H9 (cell line): Measurements from ENCODE around the gene FAM13A. TPM values are rescaled to one million over a fixed set of nuclear protein-coding genes. Genes with fewer than 3 reads are reported as not detected.

Source experiments
- DNase-seq: peaks from one replicate; pipeline ENCODE4 v3.0.0-alpha.2; 2017
- H2AFZ ChIP-seq: one replicate; pipeline ENCODE4 v1.6.1; 2013; ENCODE audit warnings: mild to moderate bottlenecking, low read length, control low read depth, moderate library complexity
- H2AK5ac ChIP-seq: 2 replicates; pipeline ENCODE4 v1.6.1; 2013; ENCODE audit warnings: low read length, control low read depth, mixed read lengths; ENCODE audit not compliant: insufficient read length
- H2BK120ac ChIP-seq: one replicate; pipeline ENCODE4 v1.6.1; 2013; ENCODE audit warnings: low read depth, mild to moderate bottlenecking, low read length, control low read depth, inconsistent platforms; ENCODE audit not compliant: poor library complexity, severe bottlenecking
- H2BK12ac ChIP-seq: 2 replicates; pipeline ENCODE4 v1.6.1; 2013; ENCODE audit warnings: low read length, control low read depth, mixed read lengths, low read depth; ENCODE audit not compliant: insufficient read length
- H2BK15ac ChIP-seq: 2 replicates; pipeline ENCODE4 v1.6.1; 2013; ENCODE audit warnings: low read depth, low read length, control low read depth
- H2BK20ac ChIP-seq: one replicate; pipeline ENCODE4 v1.6.1; 2013; ENCODE audit warnings: low read depth, mild to moderate bottlenecking, low read length, control low read depth, inconsistent platforms; ENCODE audit not compliant: poor library complexity, severe bottlenecking
- H2BK5ac ChIP-seq: 2 replicates; pipeline ENCODE4 v1.6.1; 2013; ENCODE audit warnings: low read length, control low read depth, mixed read lengths; ENCODE audit not compliant: insufficient read length
- H3K14ac ChIP-seq: 2 replicates; pipeline ENCODE4 v1.6.1; 2013; ENCODE audit warnings: low read length, control low read depth; ENCODE audit not compliant: insufficient read depth
- H3K18ac ChIP-seq: 2 replicates; pipeline ENCODE4 v1.6.1; 2013; ENCODE audit warnings: low read depth, mild to moderate bottlenecking, mixed read lengths, low read length, control low read depth; ENCODE audit not compliant: insufficient read length
- H3K23ac ChIP-seq: 2 replicates; pipeline ENCODE4 v1.6.1; 2013; ENCODE audit warnings: low read length, control low read depth, mixed read lengths, low read depth; ENCODE audit not compliant: insufficient read length
- H3K23me2 ChIP-seq: 2 replicates; pipeline ENCODE4 v1.6.1; 2013; ENCODE audit warnings: low read depth, mild to moderate bottlenecking, mixed read lengths, low read length, control low read depth; ENCODE audit not compliant: insufficient read length, poor library complexity, severe bottlenecking
- H3K27ac ChIP-seq: 2 replicates; pipeline ENCODE4 v1.5.1; 2013; ENCODE audit warnings: low read length, control low read depth, mixed read lengths, low read depth; ENCODE audit not compliant: insufficient read length
- H3K27me3 ChIP-seq: 2 replicates; pipeline ENCODE4 v1.6.1; 2013; ENCODE audit warnings: low read length, control low read depth, inconsistent platforms; ENCODE audit not compliant: insufficient read depth
- H3K4ac ChIP-seq: 2 replicates; pipeline ENCODE4 v1.6.1; 2013; ENCODE audit warnings: low read depth, mild to moderate bottlenecking, control low read depth, inconsistent platforms, low read length, moderate library complexity
- H3K4me1 ChIP-seq: 2 replicates; pipeline ENCODE4 v1.6.1; 2013; ENCODE audit warnings: low read length, control low read depth, inconsistent platforms; ENCODE audit not compliant: insufficient read depth
- H3K4me2 ChIP-seq: 2 replicates; pipeline ENCODE4 v1.6.1; 2013; ENCODE audit warnings: low read length, control low read depth, mixed read lengths; ENCODE audit not compliant: insufficient read length, insufficient read depth
- H3K56ac ChIP-seq: 2 replicates; pipeline ENCODE4 v1.6.1; 2013; ENCODE audit warnings: low read depth, mild to moderate bottlenecking, mixed read lengths, low read length, control low read depth; ENCODE audit not compliant: insufficient read length
- H3K79me1 ChIP-seq: 2 replicates; pipeline ENCODE4 v1.6.1; 2013; ENCODE audit warnings: low read depth, mild to moderate bottlenecking, moderate library complexity, low read length, control low read depth, inconsistent platforms; ENCODE audit not compliant: insufficient read depth, poor library complexity, severe bottlenecking
- H3K79me2 ChIP-seq: 2 replicates; pipeline ENCODE4 v1.6.1; 2013; ENCODE audit warnings: low read length, control low read depth, inconsistent platforms; ENCODE audit not compliant: insufficient read depth
- H3K9ac ChIP-seq: 2 replicates; pipeline ENCODE4 v1.6.1; 2013; ENCODE audit warnings: low read length, control low read depth, mixed read lengths; ENCODE audit not compliant: insufficient read length; ENCODE audit errors: extremely low read depth
- H3K9me3 ChIP-seq: one replicate; pipeline ENCODE4 v1.6.1; 2013; ENCODE audit warnings: low read depth, low read length, inconsistent platforms; ENCODE audit not compliant: control insufficient read depth
- H3T11ph ChIP-seq: one replicate; pipeline ENCODE4 v1.6.1; 2013; ENCODE audit warnings: mild to moderate bottlenecking, low read length, control low read depth, inconsistent platforms
- H4K20me1 ChIP-seq: one replicate; pipeline ENCODE4 v1.6.1; 2013; ENCODE audit not compliant: control insufficient read depth, insufficient read length, insufficient read depth
- H4K5ac ChIP-seq: 2 replicates; pipeline ENCODE4 v1.6.1; 2013; ENCODE audit warnings: low read depth, mild to moderate bottlenecking, mixed read lengths, low read length, control low read depth; ENCODE audit not compliant: insufficient read length
- H4K8ac ChIP-seq: replicated peaks from 2 replicates; pipeline ENCODE4 v1.6.1; 2013; ENCODE audit warnings: low read length, control low read depth, mixed read lengths, low read depth; ENCODE audit not compliant: insufficient read length
- H4K91ac ChIP-seq: 2 replicates; pipeline ENCODE4 v1.6.1; 2013; ENCODE audit warnings: low read depth, mild to moderate bottlenecking, moderate library complexity, mixed read lengths, low read length, control low read depth; ENCODE audit not compliant: insufficient read length
- H3K27ac Mint-ChIP-seq, 3 experiments: 2 replicates in 2 of 3; 3 replicates in 1 of 3; pipeline ENCODE4 v1.8.0; 2020 to 2021; ENCODE audit warnings: mixed read lengths in 3 of 3, mild to moderate bottlenecking in 1 of 3, moderate library complexity in 1 of 3
- H3K27me3 Mint-ChIP-seq: 2 replicates; pipeline ENCODE4 v1.8.0; 2021; ENCODE audit warnings: low read depth, mild to moderate bottlenecking, moderate library complexity, mixed read lengths
- H3K36me3 Mint-ChIP-seq, 3 experiments: 2 replicates in 2 of 3; 3 replicates in 1 of 3; pipeline ENCODE4 v1.8.0; 2020 to 2021; ENCODE audit warnings: low read depth in 3 of 3, mixed read lengths in 3 of 3; ENCODE audit not compliant: insufficient read depth in 1 of 3
- H3K4me1 Mint-ChIP-seq, 2 experiments: 2 replicates each; pipeline ENCODE4 v1.8.0; 2020; ENCODE audit warnings: mixed read lengths in 2 of 2
- H3K4me3 Mint-ChIP-seq, 2 experiments: 2 replicates in 1 of 2; 3 replicates in 1 of 2; pipeline ENCODE4 v1.8.0; 2020 to 2021; ENCODE audit warnings: mild to moderate bottlenecking in 2 of 2, mixed read lengths in 2 of 2, moderate library complexity in 1 of 2
- H3K9me3 Mint-ChIP-seq, 2 experiments: 2 replicates in 1 of 2; 3 replicates in 1 of 2; pipeline ENCODE4 v1.8.0; 2020; ENCODE audit warnings: mild to moderate bottlenecking in 2 of 2, mixed read lengths in 2 of 2, moderate library complexity in 1 of 2
- total RNA-seq: library from RNA; stranded (reverse); gene quantifications from 2 replicates; pipeline ENCODE4 v1.2.1, GENCODE V29; 2021
- TF ChIP-seq, protein P1 (sequence below): fragments of 200-600 bp; sonication (generic); conservative IDR thresholded peaks from 3 replicates; pipeline ENCODE4 v1.8.0; 2021; ENCODE audit warnings: antibody characterized with exemption, mild to moderate bottlenecking

The FAM13A gene
- total RNA-seq, 1 experiment from 2014 or later = 12.7 TPM

- Histone ChIP-seq H3K4me2 (no peak overlapping the region), H2AFZ (no peak overlapping the region), H2BK15ac (no peak overlapping the region), H3K18ac (no peak overlapping the region), H4K5ac (no peak overlapping the region), H3K56ac (no peak overlapping the region), H3K9ac (no peak overlapping the region), H3K23ac (peak overlapping the region; percentile 64), H3K4ac (no peak overlapping the region), H3K9me3 (no peaks in the 10 kb centered on the region), H3K79me1 (no peaks in the 10 kb centered on the region), H3K14ac (no peak overlapping the region), H4K8ac (no peak overlapping the region), H3K27me3 (no peaks in the 10 kb centered on the region), H3K23me2 (no peaks in the 10 kb centered on the region), H2BK12ac (no peak overlapping the region), H2AK5ac (no peak overlapping the region), H3K27ac (no peak overlapping the region), H3K79me2 (no peaks in the 10 kb centered on the region; the same call in 1 of the 2 replicates), H4K20me1 (no peaks in the 10 kb centered on the region), H2BK20ac (no peak overlapping the region), H3K4me1 (no peaks in the 10 kb centered on the region), H2BK120ac (no peak overlapping the region), H4K91ac (no peak overlapping the region), H3T11ph (no peak overlapping the region), H2BK5ac (no peak overlapping the region)
- Mint-ChIP-seq H3K4me3 (no peak overlapping the region), H3K27me3 (no peaks in the 10 kb centered on the region), H3K36me3 (no peaks in the 10 kb centered on the region; a peak in 1 of 7 replicates), H3K9me3 (no peaks in the 10 kb centered on the region), H3K27ac (no peak overlapping the region), H3K4me1 (no peaks in the 10 kb centered on the region)
- TF ChIP-seq, protein P1, sequence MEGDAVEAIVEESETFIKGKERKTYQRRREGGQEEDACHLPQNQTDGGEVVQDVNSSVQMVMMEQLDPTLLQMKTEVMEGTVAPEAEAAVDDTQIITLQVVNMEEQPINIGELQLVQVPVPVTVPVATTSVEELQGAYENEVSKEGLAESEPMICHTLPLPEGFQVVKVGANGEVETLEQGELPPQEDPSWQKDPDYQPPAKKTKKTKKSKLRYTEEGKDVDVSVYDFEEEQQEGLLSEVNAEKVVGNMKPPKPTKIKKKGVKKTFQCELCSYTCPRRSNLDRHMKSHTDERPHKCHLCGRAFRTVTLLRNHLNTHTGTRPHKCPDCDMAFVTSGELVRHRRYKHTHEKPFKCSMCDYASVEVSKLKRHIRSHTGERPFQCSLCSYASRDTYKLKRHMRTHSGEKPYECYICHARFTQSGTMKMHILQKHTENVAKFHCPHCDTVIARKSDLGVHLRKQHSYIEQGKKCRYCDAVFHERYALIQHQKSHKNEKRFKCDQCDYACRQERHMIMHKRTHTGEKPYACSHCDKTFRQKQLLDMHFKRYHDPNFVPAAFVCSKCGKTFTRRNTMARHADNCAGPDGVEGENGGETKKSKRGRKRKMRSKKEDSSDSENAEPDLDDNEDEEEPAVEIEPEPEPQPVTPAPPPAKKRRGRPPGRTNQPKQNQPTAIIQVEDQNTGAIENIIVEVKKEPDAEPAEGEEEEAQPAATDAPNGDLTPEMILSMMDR = no peak
- DNase-seq = no peak
Measured at GRCh38 chr4:88982757-88983156, 74.2 kb downstream of the FAM13A start.
